ENCODE measurements around the gene CRIM1.

CRIM1 gene

GRCh38 chr2:36385603-36386002 is 30.0 kb downstream of the CRIM1 start:
- TF ChIP-seq, protein P1, sequence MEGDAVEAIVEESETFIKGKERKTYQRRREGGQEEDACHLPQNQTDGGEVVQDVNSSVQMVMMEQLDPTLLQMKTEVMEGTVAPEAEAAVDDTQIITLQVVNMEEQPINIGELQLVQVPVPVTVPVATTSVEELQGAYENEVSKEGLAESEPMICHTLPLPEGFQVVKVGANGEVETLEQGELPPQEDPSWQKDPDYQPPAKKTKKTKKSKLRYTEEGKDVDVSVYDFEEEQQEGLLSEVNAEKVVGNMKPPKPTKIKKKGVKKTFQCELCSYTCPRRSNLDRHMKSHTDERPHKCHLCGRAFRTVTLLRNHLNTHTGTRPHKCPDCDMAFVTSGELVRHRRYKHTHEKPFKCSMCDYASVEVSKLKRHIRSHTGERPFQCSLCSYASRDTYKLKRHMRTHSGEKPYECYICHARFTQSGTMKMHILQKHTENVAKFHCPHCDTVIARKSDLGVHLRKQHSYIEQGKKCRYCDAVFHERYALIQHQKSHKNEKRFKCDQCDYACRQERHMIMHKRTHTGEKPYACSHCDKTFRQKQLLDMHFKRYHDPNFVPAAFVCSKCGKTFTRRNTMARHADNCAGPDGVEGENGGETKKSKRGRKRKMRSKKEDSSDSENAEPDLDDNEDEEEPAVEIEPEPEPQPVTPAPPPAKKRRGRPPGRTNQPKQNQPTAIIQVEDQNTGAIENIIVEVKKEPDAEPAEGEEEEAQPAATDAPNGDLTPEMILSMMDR (IDR thresholded peaks at IDR 0.05; ENCODE audit: control insufficient read depth, extremely low read depth, insufficient read depth) = no peak
- no peak for DNase-seq (ENCODE audit: low read depth)
- no peak overlapping the region for H3K4me3 ChIP-seq (ENCODE audit: low read depth, low read length)

GRCh38 chr2:36387258-36387916 is 31.8 kb downstream of the CRIM1 start:
- TF ChIP-seq, protein P1 (IDR thresholded peaks at IDR 0.05; ENCODE audit: control insufficient read depth, extremely low read depth, insufficient read depth) = no peak
- H3K4me3 ChIP-seq (ENCODE audit: low read depth, low read length) = no peak overlapping the region
- no peak for DNase-seq (ENCODE audit: low read depth)

GRCh38 chr2:36388472-36388871 is 32.9 kb downstream of the CRIM1 start:
- no peak overlapping the region for H3K4me3 ChIP-seq (ENCODE audit: low read depth, low read length)
- TF ChIP-seq, protein P1 (IDR thresholded peaks at IDR 0.05; ENCODE audit: control insufficient read depth, extremely low read depth, insufficient read depth) = no peak
- no peak for DNase-seq (ENCODE audit: low read depth)

DNA sequence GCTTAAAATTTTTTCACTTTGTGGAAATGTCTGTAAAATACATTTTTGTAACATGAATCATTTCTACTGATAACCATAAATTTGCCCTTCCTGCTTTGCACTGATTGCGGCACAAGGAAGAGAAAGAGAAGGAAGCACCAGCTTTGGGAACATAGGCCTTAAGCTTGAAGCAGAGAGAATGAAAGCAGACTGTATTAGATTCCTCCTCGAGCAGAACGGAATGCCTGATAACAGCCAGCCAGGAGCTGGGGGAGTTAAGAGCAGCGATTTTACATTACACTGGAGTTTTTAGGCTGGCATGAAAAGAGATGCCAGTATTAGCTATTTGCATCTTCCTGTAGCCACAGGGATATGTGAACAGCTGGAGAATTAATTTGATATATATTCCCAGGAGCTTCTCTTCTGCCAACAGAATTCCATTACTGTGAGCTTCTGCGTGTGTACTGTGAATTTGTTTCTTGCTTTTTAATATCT is 33.5 kb downstream of the CRIM1 start:
- DNase-seq (ENCODE audit: low read depth) = no peak
- TF ChIP-seq, protein P1 (IDR thresholded peaks at IDR 0.05; ENCODE audit: control insufficient read depth, extremely low read depth, insufficient read depth) = no peak
- H3K4me3 ChIP-seq (ENCODE audit: low read depth, low read length) = no peak overlapping the region

GRCh38 chr2:36389577-36389976 is 34.0 kb downstream of the CRIM1 start:
- no peak overlapping the region for H3K4me3 ChIP-seq (ENCODE audit: low read depth, low read length)
- TF ChIP-seq, protein P1 (IDR thresholded peaks at IDR 0.05; ENCODE audit: control insufficient read depth, extremely low read depth, insufficient read depth) = no peak
- no peak for DNase-seq (ENCODE audit: low read depth)

DNA sequence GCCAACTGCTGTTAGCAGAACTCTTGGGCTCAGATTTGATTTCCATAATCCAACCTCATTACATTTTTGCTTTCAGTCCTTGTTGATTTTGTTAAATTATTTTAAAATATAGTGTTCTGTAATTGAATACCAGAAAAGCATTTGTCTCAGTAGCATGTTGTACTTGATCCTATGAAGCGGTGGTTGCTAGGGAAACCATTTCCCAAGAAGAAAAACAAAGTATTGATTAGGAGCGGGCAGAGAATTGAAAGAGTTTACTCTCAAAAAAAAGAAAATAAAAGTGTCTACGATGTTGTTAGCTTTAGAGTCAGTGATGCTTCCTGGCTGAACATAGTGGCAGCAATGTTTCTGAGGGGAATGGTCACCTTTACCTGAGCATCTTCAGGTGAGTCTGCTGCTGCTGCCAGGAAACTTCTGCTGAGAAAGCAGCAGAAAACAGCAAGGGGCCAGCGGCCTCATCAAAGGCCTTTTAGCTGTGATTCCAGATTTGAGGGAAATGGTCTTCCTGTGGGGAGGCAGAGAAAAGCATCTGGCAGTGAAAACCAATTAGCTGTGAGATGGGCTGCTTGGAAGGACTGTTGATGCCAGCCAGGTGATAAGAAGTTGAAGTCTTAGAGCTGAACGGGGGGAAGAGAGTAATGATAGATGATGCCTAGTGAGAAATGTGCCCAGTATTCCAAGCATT is 37.1 kb downstream of the CRIM1 start:
- no peak for DNase-seq (ENCODE audit: low read depth)
- TF ChIP-seq, protein P1 (IDR thresholded peaks at IDR 0.05; ENCODE audit: control insufficient read depth, extremely low read depth, insufficient read depth) = no peak
- H3K4me3 ChIP-seq (ENCODE audit: low read depth, low read length) = no peak overlapping the region

All from LNCaP clone FGC (cell line).